Measurements from ENCODE around the gene POM121L12.

Gene POM121L12

GRCh38 chr7:53022893-53023292 lies 12.5 kb upstream of the POM121L12 start:
- Histone ChIP-seq H2AFZ (ENCODE audit: low read length) (peak overlapping the region; percentile 36), H3K27ac (ENCODE audit: low read depth, low read length, poor library complexity, severe bottlenecking) (no peak overlapping the region), H3K36me3 (ENCODE audit: insufficient read depth, low read length) (no peaks in the 10 kb centered on the region), H3K9me2 (ENCODE audit: low read depth, low read length) (no peaks in the 10 kb centered on the region), H3K27me3 (ENCODE audit: insufficient read depth, low read length) (no peaks in the 10 kb centered on the region), H3K4me2 (ENCODE audit: low read length) (no peak overlapping the region), H3K9me3 (ENCODE audit: low read length) (no peaks in the 10 kb centered on the region), H3K9ac (ENCODE audit: low read length) (no peak overlapping the region), H3K79me2 (ENCODE audit: insufficient read depth, low read length) (no peaks in the 10 kb centered on the region), H3F3A (ENCODE audit: insufficient read depth, low read length) (no peaks in the 10 kb centered on the region), H3K4me1 (ENCODE audit: insufficient read depth, low read length, severe bottlenecking) (peaks cover 6% of the 10 kb centered on the region), H3K4me3 (ENCODE audit: low read depth, low read length, poor library complexity, severe bottlenecking) (no peak overlapping the region), H4K20me1 (ENCODE audit: insufficient read depth, low read length) (no peaks in the 10 kb centered on the region)
- TF ChIP-seq CTCF (IDR thresholded peaks at IDR 0.05; ENCODE audit: low read length) (no peak), EZH2 (IDR thresholded peaks at IDR 0.05; ENCODE audit: borderline replicate concordance, low read length) (no peak)

- Histone ChIP-seq H3K4me3 (ENCODE audit: low read depth, low read length, poor library complexity, severe bottlenecking) (no peak overlapping the region), H3K9me2 (ENCODE audit: low read depth, low read length) (no peaks in the 10 kb centered on the region), H3K4me1 (ENCODE audit: insufficient read depth, low read length, severe bottlenecking) (peaks cover 9% of the 10 kb centered on the region), H3K9ac (ENCODE audit: low read length) (no peak overlapping the region), H3K36me3 (ENCODE audit: insufficient read depth, low read length) (no peaks in the 10 kb centered on the region), H3F3A (ENCODE audit: insufficient read depth, low read length) (no peaks in the 10 kb centered on the region), H2AFZ (ENCODE audit: low read length) (peak overlapping the region; percentile 51; the same call in 1 of the 2 replicates), H3K79me2 (ENCODE audit: insufficient read depth, low read length) (no peaks in the 10 kb centered on the region), H4K20me1 (ENCODE audit: insufficient read depth, low read length) (no peaks in the 10 kb centered on the region), H3K27me3 (ENCODE audit: insufficient read depth, low read length) (no peaks in the 10 kb centered on the region), H3K4me2 (ENCODE audit: low read length) (no peak overlapping the region), H3K27ac (ENCODE audit: low read depth, low read length, poor library complexity, severe bottlenecking) (no peak overlapping the region), H3K9me3 (ENCODE audit: low read length) (no peaks in the 10 kb centered on the region)
- TF ChIP-seq EZH2 (IDR thresholded peaks at IDR 0.05; ENCODE audit: borderline replicate concordance, low read length): no peak
- TF ChIP-seq CTCF (IDR thresholded peaks at IDR 0.05; ENCODE audit: low read length): no peak
Observed at GRCh38 chr7:53048638-53049037, 13.2 kb downstream of the POM121L12 start.

- Histone ChIP-seq H3K4me1 (ENCODE audit: insufficient read depth, low read length, severe bottlenecking) (peaks cover 3% of the 10 kb centered on the region), H3K4me3 (ENCODE audit: low read depth, low read length, poor library complexity, severe bottlenecking) (no peak overlapping the region), H3K9me3 (ENCODE audit: low read length) (no peaks in the 10 kb centered on the region), H4K20me1 (ENCODE audit: insufficient read depth, low read length) (no peaks in the 10 kb centered on the region), H3K79me2 (ENCODE audit: insufficient read depth, low read length) (no peaks in the 10 kb centered on the region), H3K4me2 (ENCODE audit: low read length) (no peak overlapping the region), H3K27ac (ENCODE audit: low read depth, low read length, poor library complexity, severe bottlenecking) (no peak overlapping the region), H2AFZ (ENCODE audit: low read length) (0 out of 2 replicates have a peak overlapping the region, but pooled peaks have one; percentile 12), H3K9me2 (ENCODE audit: low read depth, low read length) (no peaks in the 10 kb centered on the region), H3K27me3 (ENCODE audit: insufficient read depth, low read length) (no peaks in the 10 kb centered on the region), H3K9ac (ENCODE audit: low read length) (no peak overlapping the region), H3K36me3 (ENCODE audit: insufficient read depth, low read length) (no peaks in the 10 kb centered on the region), H3F3A (ENCODE audit: insufficient read depth, low read length) (no peaks in the 10 kb centered on the region)
- TF ChIP-seq CTCF (IDR thresholded peaks at IDR 0.05; ENCODE audit: low read length) (no peak), EZH2 (IDR thresholded peaks at IDR 0.05; ENCODE audit: borderline replicate concordance, low read length) (no peak)
Observed at GRCh38 chr7:53050433-53050832, 15.0 kb downstream of the POM121L12 start.

Measured in OCI-LY1 (cell line).